ENCODE measurements around the gene PTX3.

- no peak for TF ChIP-seq CTCF (conservative IDR thresholded peaks at IDR 0.05; ENCODE audit: low read length)
- TF ChIP-seq EZH2phosphoT487 (IDR thresholded peaks at IDR 0.05; ENCODE audit: borderline replicate concordance), result no peak
Measured at GRCh38 chr3:157477441-157477840, 40.8 kb downstream of the PTX3 start.
